ENCODE measurements around the gene MIDN.

MIDN gene

GRCh38 chr19:1283207-1283916, 35.0 kb downstream of the MIDN start:
- DNase-seq = no peak

- no peak for DNase-seq
Observed at GRCh38 chr19:1283917-1284292, 35.5 kb downstream of the MIDN start.

GRCh38 chr19:1284293-1284978, 36.1 kb downstream of the MIDN start:
- DNase-seq = no peak

- DNase-seq = no peak
Observed at GRCh38 chr19:1284979-1285736, 36.8 kb downstream of the MIDN start.

GRCh38 chr19:1285737-1286360, 37.5 kb downstream of the MIDN start, which contains the start of gene EFNA2:
EFNA2 (plus strand) TSS chr19:1285873; CDS start chr19:1286169, 296 bp downstream.
- no peak for DNase-seq

GRCh38 chr19:1286487-1287353, 38.3 kb downstream of the MIDN start:
- no peak for DNase-seq

GRCh38 chr19:1287354-1288225, 39.2 kb downstream of the MIDN start:
- DNase-seq = no peak

GRCh38 chr19:1288226-1288612, 39.8 kb downstream of the MIDN start:
- DNase-seq = no peak

- no peak for DNase-seq
Observed at GRCh38 chr19:1288833-1289685, 40.7 kb downstream of the MIDN start.

GRCh38 chr19:1289686-1290025, 41.3 kb downstream of the MIDN start:
- DNase-seq = no peak

GRCh38 chr19:1290196-1290702, 41.9 kb downstream of the MIDN start:
- no peak for DNase-seq

GRCh38 chr19:1290703-1291651, 42.6 kb downstream of the MIDN start:
- DNase-seq = no peak

- DNase-seq = no peak
Observed at GRCh38 chr19:1291761-1292418, 43.5 kb downstream of the MIDN start.

- no peak for DNase-seq
Observed at GRCh38 chr19:1292419-1293151, 44.2 kb downstream of the MIDN start.

- no peak for DNase-seq
Observed at GRCh38 chr19:1293782-1294604, 45.6 kb downstream of the MIDN start.

GRCh38 chr19:1294688-1295087, 46.3 kb downstream of the MIDN start:
- DNase-seq = no peak

Measured in COR-L47 (cell line).